ENCODE data around the gene SMAD7.
A peak's percentile ranks its signal among the peaks of the same experiment; 100 is the strongest.

SMAD7 gene

DNA sequence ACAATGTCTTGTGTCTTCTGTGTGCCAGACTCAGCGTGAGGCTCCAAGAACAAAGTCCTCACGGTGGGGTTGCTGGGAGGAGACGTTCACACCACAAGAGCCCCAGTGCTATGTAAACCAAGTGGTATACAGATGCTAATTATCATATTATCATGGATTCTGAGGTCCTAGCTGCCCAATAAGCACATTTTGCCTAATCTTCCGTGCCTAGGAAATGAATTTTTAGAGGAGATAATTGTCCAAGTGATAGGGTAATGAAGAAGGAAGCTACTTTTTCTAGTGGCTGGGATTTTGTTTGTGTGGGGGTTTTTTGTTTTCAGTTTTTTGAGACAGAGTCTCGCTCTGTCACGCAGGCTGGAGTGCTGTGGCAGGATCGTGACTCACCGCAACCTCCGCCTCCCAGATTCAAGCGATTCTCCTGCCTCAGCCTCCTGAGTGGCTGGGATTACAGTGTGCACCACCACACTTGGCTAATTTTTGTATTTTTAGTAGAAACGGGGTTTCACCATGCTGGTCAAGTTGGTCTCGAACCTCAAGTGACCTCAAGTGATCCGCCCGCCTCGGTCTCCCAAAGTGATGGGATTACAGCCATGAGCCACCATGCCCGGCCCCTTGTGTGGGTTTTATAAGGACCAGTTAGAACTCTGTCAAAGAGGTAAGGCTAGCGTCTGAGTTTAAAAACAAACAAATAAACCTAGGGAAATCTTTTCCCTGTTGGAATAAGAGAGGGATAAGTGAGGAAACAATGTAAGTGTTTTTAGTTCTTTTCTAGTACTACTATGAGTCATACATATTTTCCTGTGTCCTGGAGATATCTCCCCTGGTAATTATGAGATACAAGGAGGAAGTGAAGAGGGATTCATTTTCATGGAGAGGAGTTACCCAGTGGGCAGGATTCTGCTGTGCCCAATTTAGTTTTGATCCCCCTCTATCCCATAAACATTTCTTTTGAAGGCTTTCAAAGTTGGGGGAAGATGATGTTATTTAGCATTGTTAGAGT lies 9.5 kb upstream of the SMAD7 start:
- no peak for DNase-seq

DNA sequence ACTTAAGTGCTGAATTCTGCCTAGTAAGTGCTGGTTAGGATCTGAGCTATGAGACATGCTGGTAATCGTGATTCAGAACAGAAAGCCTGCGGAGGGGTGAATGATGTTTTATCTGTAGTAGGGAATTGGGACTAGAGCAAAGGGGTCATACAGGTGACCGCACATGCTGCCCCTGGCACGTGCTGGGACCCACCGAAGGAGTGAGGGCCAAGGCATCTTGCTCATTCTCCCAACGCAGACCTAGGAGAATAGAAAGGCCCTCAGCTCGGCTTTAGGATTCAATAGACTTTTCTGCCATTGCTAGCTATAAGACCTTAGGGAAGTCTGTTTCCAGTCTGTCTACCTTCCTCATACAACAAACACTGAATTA lies 8.8 kb upstream of the SMAD7 start:
- DNase-seq: no peak

DNA sequence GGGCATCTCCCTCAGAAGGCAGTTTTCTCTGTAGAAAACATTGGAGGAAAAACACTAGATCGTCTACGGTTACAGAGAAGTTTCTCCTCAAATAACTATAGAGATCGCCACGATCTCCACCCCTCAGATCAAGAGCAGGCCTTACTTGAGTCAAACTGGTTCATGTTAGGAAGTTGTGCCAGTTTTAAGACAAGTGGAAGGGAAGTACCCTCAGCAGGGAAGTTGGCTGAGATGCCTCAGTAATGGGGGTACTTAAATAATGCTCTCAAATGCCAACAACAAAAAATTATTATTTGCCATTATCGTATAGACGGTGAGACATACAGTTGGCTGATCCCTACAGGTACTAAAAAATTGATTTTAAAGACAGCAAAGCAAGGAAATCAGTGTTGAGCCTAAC lies 8.2 kb upstream of the SMAD7 start:
- DNase-seq: no peak

DNA sequence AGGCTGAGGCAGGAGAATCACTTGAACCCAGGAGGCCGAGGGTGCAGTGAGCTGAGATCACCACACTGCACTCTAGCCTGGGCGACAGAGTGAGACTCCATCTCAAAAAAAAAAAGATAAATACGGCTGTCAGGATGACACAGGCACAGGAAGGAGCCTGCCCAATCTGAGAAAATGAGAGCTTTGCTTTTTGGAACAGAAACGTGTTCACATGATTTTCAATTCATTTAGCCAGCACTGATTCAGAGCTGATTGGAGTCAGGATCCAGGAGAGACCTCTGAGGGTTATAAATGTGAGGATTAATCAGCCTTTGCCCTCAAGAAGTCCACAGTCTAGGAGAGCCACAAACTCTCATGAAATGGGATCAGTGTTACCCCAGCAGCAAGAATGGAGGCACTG lies 6.9 kb upstream of the SMAD7 start:
- DNase-seq: no peak

DNA sequence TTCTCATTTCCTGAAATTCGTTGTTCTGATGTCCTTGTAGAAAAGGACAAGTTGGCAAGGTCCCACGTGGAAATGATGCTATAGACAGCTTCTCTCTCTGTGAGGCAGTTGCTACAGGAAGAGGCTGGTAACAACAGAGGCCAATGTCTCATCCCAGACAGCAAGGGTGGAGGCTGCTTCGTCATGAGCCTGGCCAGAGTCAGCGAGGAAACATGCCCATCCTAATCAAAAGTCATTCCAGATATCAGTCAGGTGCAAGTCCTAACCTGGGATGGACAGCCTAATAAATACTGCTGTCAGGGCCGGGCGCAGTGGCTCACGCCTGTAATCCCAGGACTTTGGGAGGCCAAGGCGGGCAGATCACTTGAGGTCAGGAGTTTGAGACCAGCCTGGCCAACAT lies 6.4 kb upstream of the SMAD7 start:
- no peak for DNase-seq

DNA sequence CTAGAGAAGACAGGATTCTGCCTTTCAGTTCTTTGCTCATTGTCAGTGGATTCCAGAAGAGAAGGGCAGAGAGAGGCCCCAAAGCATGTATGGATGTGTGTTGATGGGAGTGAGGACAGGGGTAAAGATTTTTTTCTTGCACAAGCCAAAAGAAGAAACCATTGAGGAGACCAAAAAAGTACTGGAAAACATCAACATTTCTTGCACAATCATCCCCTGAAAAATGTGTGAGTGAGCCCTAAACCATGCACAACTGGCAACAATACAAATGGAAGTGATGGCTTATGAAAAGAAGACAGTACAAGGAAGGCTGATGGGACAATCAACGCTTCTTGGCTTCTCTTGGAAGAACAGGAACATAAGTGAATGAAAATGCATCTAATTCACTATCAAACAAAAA lies 5.6 kb upstream of the SMAD7 start:
- no peak for DNase-seq

DNA sequence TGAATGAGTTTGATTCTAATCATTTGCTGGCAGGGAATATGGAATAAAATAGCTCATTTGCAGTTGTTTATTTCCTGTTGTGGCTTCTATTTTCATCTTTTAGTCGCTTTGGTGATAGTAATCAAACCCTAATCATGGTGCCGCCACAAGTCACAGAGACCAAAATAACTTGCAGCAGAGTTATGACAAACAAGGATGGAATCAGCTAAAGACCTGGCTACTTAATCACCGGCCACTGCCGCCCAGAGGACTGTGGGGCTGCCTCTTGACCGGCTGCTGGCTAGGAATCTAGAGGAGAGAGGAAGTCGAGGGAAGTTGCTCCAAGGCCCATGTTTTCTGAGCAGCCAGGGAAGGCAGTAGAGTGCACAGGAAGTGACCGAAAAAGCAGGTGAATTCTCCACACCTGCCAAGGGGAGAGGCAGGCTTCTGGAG lies 5.1 kb upstream of the SMAD7 start:
- DNase-seq: no peak

DNA sequence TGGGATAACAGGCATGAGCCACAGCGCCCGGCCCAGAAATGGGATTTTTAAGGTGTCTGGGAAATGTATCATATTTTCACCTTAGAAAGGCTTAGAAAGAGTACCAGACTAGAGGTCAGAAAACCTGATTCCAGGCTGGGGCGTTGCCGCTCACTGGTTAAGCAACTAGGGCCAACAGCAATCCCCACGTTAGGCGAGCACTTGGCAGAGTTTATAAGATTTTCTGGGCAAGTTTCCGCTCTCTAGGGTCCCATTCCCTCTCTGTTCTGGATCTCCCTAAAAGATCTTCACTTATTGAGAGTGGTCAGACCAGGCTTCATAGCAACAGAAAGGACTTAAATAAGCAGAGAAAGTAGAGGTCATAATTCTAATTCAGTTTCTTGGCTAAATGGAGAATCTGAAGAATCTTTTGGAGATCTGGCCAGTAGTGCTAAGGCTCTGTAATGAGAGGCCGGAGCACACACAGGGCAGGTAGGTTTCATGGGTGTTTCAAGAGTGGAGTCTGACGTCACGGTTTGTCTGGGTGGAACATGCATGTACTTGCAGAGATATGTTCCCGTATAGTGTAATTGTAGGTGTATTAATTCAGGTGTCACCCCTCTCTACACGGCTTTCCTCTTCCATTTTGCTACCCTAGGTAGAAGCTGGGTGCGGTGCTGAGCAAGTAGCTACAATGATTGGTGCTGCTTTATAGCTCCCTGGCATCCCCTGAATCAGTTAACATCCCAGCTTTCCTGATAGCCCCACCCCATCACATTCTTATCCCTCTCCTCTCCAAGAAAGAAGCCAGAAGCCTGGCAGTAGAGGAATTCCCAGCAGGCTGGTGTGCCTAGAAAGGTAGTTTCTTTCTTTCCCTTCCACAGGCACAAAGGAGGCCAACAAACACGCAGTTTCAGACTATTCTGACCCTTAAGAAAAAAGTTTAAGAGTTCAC lies 4.4 kb upstream of the SMAD7 start:
- DNase-seq: no peak

DNA sequence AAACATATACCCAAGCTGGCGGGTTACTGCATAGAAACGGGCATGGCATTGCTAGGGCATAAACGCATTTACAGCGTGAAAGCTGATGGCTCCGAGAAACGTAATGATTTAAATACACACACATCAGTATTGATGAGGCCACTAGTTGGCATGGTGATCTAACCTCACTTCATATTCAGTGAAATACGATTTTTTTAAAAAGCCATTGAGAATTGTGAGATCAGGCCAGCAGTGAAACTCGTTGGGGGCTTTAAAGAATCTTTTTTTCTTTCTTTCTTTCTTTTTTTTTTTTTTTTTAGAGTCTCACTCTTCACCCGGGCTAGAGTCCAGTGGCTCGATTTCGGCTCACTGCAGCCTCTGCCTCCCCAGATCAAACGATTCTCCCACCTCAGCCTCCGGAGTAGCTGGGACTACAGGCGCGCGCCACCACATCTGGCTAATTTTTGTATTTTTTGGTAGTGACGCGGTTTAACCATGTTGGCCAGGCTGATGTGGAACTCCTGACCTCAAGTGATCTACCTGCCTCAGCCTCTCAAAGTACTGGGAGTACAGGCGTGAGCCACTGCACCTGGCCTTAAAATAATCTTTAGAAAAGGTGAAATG lies 2.4 kb upstream of the SMAD7 start:
- no peak for DNase-seq

DNA sequence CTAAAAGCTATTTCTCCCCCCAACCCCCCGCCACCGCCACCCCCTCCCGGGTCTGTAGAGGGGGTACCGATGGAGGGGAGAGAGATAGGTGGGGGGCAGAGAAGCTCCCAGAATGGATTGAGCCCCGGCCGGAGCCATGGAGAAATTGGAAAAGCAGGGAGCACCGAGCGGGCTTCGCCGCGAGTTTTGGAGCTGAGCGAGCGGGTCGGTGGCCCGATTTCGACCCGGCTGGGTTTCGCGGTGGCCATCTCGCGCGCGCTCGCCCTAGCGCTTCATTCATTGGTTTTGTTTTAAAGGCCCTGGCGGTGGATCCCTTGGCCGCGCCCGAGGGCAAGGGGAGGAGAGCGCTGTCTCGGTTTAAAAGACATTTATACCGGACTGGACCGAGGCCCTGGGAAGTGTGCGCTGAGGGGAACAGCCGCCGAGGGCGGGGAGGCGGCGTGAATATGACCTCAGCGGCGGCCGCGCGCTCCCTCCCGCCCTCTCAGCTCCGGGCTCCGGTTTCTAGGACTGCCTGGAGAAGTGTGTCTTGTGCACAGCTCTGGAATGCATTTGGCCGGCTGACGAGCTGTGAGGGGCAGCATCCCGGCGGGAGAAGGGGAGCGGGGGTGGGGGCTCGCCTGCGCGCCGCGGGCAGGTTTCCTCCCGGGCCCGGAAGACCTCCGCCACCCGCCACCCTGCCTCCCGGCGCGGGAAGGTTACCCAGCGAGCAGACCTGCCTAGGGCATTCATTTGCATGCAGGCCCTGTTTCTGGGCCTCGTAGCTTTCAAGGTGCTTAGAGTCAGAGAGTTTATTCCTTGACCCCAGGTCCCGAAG lies 1.7 kb upstream of the SMAD7 start:
- DNase-seq: peak; percentile 73

DNA sequence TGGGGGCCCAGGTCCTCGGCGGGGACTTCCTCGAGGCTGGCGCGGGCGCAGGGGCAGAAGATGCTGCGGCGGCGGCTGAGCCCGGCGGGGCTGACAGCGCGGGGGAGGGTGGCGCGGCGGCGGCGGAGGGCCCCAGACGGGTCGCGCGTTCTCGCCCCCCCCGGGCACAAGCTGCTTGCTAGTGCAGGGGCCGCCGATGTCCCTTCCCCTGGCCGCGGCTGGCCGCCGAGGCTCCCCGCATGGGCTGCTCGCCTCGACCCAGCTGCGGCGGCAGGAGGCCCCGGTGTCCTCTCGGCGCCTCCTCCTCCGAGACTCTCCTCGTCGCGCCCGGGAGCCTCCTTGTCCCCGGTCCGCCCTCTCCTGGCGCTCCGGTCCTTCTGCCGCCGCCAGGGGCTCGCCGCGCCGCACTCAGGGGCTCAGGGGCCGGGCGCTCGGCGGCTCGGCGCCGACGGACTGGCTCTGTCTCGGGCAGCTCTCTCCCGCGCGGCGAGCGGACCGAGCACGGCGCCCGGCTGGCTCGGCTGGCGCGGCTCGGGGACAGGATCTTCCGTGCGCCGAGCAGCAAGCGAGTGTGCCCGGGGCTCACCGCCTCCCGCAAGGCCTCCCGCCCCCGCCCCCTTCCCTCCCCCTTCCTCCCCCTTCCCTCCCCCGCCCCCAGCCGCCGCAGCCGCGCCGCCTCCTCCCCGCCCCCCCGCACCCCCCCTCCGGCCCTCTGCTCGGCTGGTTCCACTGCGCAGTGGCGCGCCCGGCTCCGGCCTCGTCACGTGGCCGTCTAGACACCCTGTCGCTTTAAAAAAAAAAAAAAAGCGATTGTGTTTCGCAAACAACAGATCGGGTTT lies 902 bp upstream of the SMAD7 start:
- peak; percentile 90 for DNase-seq

DNA sequence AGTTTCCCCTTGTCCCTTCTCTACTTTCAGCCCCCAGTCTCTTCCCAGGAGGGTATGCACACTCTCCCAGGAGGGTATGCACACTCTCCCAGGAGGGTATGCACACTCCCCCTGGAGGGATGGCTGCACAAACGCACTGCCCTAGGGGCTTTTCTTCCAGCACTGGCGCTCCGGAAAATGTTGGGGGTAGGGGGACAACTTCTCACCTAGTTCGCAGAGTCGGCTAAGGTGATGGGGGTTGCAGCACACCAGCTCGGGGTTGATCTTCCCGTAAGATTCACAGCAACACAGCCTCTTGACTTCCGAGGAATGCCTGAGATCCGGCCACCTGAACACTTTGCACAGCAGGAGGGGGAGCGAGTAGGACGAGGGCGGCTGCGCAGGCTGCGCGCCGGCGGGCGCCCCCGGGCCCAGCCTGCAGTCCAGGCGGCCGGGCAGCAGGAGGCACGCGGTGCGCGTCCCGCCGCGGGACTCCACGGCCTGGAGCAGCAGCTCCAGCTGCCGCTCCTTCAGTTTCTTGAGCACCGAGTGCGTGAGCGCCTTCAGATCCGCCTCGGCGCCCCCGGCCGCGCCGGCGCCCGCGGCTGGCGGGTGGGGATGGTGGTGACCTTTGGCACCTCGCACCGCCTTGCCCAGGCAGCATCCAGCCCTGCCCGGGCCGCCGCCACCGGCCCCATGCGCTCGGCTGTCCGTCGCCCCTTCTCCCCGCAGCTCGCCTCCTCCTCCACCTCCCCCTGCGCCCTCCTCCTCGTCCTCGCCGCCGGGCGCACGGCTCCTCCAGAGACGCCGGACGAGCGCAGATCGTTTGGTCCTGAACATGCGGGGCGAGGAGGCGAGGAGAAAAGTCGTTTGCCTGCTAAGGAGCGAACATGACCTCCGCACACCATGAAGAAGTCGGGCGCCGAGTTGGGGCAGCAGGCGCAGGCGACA lies 894 bp downstream of the SMAD7 start:
- no peak for DNase-seq

DNA sequence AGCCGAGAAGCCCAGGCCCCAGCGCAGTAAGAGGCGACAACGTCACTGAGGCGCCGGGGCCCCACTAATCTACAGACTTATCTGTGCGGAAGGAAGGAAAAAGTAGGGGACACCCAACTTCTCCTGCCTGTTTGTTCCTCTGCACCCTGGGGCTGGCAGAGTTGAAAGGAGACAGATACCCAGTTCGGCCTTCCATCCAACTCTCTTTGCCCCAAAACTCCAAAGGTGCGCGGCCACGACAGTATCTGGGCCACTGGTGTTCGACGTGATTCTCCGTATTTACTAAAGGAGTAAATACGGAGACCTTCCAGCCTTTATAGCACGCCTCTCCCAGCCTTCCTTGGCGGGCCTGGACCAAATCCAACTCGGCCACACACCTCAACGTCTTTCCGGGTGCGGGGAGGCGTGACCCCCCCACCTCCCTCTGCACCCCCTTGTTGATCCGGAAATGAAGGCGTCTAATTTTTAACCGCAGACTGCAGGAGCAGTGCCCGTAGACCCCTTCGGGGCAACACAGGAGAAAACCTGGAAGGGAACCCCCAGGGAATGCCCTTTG lies 1.6 kb downstream of the SMAD7 start:
- no peak for DNase-seq

DNA sequence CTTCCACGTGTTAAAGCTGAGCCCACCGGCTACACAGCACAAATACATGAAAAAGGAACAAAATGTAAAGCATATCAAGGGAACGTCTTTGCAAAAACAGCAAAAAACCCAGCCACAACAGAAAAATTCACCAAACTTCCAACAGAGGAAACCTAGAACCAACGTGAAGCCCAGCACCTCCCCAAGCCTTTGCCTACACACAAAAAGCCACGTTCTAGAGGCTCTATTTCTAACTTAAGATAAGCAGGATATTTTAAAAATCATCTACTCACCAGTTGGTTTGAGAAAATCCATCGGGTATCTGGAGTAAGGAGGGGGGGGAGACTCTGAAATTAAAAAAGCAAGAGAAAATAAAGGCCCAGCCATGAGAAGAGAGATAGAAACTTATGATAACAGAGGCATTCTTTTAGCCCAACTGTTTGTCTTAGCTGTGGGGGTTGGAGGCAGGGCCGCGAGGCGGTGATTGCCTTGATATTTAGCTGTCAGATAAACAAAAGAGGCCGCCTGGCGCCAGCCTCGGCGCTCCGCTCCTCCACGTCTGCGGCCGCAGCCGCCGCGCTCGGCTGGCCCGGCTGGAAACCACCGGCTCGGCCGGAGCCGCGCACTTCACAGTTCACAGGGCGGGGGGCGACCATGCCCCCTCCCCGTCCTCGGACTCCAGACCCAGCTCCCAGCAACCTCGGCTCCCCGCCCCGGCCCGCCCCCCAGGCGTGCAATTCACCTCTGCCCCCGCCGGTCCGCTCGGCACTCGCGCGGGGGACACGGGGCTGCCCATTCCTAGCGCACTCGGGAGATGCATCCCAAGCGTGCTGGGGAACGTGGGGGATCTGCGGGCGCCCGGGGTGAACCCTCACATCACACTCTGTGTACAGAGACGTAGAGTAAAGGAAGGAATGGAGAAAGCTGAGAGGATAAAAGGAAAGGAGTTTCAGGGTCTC lies 2.4 kb downstream of the SMAD7 start:
- DNase-seq: no peak

DNA sequence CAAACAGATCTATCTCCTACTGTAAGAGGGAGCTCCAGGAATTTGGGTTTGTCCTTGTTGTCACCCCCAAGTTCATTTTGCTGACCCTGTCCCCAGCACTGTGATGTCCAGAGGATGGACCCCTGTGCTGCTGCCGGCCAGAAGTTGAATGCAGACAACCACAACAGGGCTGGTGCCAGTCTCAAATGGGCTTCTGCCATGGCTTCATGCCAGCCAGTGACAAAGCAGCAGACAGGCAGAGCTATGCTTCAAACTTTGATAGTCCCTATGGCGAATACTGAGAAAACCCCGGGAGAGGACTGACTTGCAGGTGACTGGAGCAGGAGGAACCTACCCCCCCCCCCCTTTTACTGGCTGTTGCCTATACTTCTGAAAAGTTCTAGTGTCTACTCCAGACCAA lies 3.2 kb downstream of the SMAD7 start:
- no peak for DNase-seq

DNA sequence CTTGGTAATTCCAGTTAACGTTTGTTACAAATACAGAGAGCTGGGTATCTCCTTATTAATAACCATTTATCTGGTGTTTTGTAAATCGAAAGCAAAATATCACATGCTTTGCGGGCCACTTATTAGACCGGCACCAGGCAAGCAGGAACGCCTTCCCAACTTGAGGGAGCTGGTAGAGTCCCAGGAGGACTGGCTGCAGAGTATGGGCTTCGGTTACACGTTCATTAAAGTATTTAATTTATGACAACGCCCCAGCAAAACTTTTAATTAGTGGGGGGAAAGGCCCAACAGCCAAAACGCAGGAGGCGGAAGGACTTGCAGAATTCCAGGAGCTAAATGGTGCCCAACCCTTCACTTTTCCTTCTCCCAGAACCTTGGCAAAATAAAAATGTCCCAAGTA lies 3.7 kb downstream of the SMAD7 start:
- DNase-seq: no peak

DNA sequence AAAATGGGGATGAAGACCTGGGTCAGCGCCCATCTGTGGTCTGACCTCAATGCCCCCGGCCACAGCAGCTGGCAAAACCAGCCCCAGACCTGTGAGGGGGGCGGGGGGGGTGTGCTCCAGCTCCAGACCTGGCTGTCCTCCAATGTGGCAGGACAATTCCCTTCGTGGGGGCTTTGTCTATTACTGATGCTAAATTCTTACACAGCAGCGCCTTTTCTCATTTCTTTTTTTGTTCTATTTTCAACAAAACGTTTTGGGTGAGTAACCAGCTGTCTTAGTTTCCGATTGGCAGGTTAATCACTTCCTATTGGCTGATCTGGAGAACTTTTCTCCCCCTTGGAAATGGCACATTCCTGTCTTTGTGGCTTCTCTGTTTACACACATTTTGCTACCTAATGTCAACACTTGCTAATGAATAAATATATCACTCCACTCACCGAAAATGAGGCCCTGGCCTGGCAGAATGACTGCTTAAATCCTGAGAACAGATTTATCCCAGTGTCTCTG lies 4.4 kb downstream of the SMAD7 start:
- peak; percentile 86 for DNase-seq

DNA sequence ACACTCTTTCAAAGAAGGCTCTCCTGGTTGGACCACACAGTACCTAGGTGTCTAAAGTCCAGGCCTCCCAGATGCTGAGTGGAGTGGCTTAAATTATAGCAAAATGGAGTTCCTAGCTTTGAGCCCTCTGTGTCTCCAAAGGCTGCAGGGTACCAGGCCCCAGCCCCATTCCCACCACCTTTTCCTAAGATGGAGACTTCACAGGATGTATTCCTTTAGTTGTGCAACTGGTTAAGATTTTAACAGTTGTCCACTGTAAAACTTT lies 4.9 kb downstream of the SMAD7 start:
- no peak for DNase-seq

DNA sequence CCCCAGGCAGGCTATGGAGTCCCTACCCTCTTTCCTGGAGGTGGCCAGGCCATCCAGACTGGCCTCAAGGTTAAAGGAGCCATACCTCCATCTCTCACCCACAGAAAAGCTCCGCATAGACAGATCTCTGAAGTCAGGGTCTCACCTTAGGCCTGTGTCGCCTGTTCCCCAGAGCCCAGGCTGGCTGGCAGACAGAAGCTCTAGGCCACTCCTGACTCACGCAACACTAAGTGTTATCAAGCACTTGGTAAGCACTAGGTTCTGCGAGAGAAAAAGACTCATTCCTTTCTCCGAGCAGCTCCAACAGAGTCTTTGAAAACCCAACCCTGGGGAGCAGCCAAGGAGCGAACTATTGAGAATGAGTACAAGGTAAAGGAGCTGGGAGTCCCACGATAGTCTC lies 6.1 kb downstream of the SMAD7 start:
- no peak for DNase-seq
